Nephron (organoid): ENCODE results near the gene PGBD5.

Experiments used
- H3K27ac Mint-ChIP-seq, 3 experiments: 2 replicates each; pipeline ENCODE4 v1.8.0; 2020; ENCODE audit warnings: mixed read lengths in 3 of 3, mild to moderate bottlenecking in 2 of 3, moderate library complexity in 1 of 3
- H3K27me3 Mint-ChIP-seq: 2 replicates; pipeline ENCODE4 v1.8.0; 2021; ENCODE audit warnings: low read depth, mild to moderate bottlenecking, moderate library complexity, mixed read lengths
- H3K36me3 Mint-ChIP-seq: 2 replicates; pipeline ENCODE4 v1.8.0; 2020; ENCODE audit warnings: low read depth, mixed read lengths
- H3K4me1 Mint-ChIP-seq: 2 replicates; pipeline ENCODE4 v1.8.0; 2020; ENCODE audit warnings: mixed read lengths
- H3K4me3 Mint-ChIP-seq, 3 experiments: 2 replicates each; pipeline ENCODE4 v1.8.0; 2020; ENCODE audit warnings: mild to moderate bottlenecking in 3 of 3, mixed read lengths in 3 of 3, moderate library complexity in 2 of 3
- H3K9me3 Mint-ChIP-seq: 2 replicates; pipeline ENCODE4 v1.8.0; 2020; ENCODE audit warnings: mixed read lengths
- TF ChIP-seq, protein P1 (sequence below), 3 experiments: fragments of 200-600 bp; sonication (generic); IDR thresholded peaks; one replicate each; pipeline ENCODE4 v1.5.0; 2021; ENCODE audit warnings: antibody characterized with exemption in 3 of 3; ENCODE audit not compliant: unreplicated experiment in 3 of 3

Gene PGBD5

DNA sequence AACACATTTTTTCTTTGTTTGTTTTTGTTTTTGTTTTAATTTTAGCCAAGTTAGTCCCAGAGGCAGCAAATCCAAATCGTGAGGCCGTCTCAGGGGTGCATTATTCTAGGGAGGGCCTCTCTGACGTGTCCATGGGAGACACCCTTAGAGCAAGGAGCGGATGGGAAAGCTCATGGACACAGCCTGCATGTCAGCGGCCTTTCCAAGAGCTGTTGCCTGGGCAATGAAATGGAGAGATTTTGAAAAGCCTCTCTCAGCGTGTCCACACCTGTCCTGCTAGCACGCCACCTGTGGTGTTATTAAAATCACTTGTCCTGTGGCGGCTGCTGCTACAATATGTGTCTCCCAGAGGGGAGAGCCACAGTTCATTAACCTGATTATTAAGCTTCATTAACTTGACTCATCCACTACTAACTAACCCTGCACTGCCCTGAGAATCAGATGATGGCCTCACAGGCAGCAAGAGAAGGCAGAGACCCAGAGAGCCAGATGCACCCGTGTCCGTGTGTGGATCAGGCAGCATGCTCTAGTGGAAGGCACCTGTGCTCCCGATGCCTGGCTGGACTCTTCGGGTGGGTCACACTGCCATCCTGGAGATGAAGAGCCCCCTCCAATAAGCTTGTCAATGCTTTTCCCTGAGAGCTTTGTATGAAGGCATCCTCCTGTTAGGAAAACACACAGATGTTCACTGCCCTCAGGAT is 133.3 kb downstream of the PGBD5 start:
- Mint-ChIP-seq H3K4me3 (no peak overlapping the region), H3K9me3 (no peaks in the 10 kb centered on the region), H3K27me3 (peaks cover 65% of the 10 kb centered on the region), H3K36me3 (no peaks in the 10 kb centered on the region), H3K27ac (no peak overlapping the region), H3K4me1 (peaks cover 12% of the 10 kb centered on the region)
- TF ChIP-seq, protein P1, sequence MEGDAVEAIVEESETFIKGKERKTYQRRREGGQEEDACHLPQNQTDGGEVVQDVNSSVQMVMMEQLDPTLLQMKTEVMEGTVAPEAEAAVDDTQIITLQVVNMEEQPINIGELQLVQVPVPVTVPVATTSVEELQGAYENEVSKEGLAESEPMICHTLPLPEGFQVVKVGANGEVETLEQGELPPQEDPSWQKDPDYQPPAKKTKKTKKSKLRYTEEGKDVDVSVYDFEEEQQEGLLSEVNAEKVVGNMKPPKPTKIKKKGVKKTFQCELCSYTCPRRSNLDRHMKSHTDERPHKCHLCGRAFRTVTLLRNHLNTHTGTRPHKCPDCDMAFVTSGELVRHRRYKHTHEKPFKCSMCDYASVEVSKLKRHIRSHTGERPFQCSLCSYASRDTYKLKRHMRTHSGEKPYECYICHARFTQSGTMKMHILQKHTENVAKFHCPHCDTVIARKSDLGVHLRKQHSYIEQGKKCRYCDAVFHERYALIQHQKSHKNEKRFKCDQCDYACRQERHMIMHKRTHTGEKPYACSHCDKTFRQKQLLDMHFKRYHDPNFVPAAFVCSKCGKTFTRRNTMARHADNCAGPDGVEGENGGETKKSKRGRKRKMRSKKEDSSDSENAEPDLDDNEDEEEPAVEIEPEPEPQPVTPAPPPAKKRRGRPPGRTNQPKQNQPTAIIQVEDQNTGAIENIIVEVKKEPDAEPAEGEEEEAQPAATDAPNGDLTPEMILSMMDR (IDR thresholded peaks at IDR 0.05; ENCODE audit: unreplicated experiment in 3 of 3): no peak

DNA sequence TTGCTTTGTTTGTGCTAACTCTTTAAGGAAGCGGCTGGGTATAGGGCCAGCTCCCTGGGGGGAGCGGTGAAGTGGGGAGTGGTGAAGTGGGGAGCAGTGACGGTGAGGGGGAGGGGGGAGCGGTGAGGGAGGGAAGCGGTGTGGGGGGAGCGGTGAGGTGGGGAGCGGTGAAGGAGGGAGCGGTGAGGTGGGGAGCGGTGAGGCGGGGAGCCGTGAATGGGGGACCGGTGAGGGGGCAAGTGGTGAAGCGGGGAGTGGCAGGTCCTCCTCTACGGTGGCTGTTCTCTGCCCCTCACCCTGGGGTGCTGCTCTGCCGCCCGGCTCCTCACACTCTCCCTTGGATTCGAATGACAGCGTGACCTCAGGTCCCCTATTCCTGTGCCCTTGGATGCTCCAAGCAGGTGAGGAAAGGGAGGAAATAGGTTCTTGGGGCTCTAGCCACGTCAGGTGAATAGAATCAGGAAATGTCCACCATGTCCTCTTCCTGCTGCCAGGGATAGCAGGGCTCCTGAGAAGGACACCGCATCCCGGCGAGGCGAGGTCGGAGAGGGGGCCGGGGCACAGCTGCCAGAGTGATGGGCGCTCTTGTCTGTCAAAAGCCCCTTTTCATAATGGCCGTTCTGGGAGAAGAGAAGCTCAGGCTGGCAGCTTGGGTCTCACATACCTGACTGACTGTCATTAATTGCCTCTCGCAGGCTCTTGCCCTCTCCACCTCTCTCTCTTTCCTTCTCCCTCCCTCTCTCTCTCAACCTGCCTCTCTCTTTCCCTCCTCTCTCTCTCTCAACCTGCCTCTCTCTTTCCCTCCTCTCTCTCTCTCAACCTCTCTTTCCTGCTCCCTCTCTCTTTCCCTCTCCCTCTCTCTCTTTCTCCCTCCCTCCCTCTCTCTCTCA is 134.2 kb downstream of the PGBD5 start:
- Mint-ChIP-seq H3K9me3 (no peaks in the 10 kb centered on the region), H3K4me1 (peaks cover 12% of the 10 kb centered on the region), H3K36me3 (no peaks in the 10 kb centered on the region), H3K4me3 (no peak overlapping the region), H3K27me3 (peaks cover 69% of the 10 kb centered on the region), H3K27ac (no peak overlapping the region)
- TF ChIP-seq, protein P1 (IDR thresholded peaks at IDR 0.05; ENCODE audit: unreplicated experiment in 3 of 3): no peak

DNA sequence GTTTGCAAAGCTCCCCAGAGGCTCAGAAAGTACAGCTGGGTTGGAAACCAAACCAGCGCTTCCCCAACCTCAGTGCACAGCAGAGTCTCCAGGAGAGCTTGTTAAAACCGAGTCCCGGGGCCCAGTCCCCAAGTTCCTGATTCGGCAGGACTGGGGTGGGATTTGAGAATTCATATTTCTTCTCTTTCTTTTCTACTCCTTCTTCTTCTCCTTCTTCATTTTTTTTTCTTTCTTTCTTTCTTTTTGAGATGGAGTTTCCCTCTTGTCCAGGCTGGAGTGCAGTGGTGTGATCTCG is 136.8 kb downstream of the PGBD5 start:
- Mint-ChIP-seq H3K4me1 (peaks cover 12% of the 10 kb centered on the region), H3K9me3 (no peaks in the 10 kb centered on the region), H3K27ac (no peak overlapping the region), H3K4me3 (no peak overlapping the region), H3K27me3 (peaks cover 60% of the 10 kb centered on the region), H3K36me3 (peaks cover 6% of the 10 kb centered on the region)
- TF ChIP-seq, protein P1 (IDR thresholded peaks at IDR 0.05; ENCODE audit: unreplicated experiment in 3 of 3): no peak

DNA sequence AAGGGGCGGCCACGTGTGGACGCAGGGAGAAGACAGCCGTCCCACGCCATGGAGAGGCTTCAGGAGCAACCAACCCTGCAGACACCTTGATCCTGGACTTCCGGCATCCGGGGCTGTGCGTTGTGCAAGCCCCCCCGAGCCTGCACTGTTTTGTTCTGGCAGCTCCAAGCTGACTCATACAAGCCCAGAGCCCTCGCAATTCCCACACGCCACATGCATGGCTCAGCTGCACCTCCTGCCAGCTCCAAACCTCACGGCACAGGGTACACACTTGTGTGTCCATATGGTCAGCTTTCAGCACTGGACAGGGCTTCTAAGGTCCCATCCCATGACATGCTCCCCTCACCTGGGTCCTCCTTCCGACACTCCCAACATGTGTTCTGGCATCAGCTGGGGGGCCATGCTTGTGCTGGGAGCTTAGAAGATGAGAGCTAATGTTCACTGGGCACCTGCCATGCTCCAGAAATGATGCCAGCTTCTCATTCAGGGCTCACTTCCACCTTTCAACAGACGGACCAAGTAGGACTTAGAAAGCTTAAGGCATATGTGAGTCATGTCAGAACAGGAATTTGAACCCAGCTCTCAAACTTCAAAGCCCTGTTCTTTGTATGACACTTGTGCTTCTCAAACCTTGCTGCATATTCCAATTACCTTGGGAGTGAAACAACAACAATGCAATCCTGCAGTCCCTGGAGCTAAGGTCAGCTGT is 137.3 kb downstream of the PGBD5 start:
- H3K9me3 Mint-ChIP-seq: no peaks in the 10 kb centered on the region
- H3K27ac Mint-ChIP-seq: no peak overlapping the region
- TF ChIP-seq, protein P1 (IDR thresholded peaks at IDR 0.05; ENCODE audit: unreplicated experiment in 3 of 3): no peak
- H3K36me3 Mint-ChIP-seq: peaks cover 11% of the 10 kb centered on the region
- H3K4me1 Mint-ChIP-seq: peaks cover 12% of the 10 kb centered on the region
- H3K27me3 Mint-ChIP-seq: peaks cover 55% of the 10 kb centered on the region
- H3K4me3 Mint-ChIP-seq: no peak overlapping the region

DNA sequence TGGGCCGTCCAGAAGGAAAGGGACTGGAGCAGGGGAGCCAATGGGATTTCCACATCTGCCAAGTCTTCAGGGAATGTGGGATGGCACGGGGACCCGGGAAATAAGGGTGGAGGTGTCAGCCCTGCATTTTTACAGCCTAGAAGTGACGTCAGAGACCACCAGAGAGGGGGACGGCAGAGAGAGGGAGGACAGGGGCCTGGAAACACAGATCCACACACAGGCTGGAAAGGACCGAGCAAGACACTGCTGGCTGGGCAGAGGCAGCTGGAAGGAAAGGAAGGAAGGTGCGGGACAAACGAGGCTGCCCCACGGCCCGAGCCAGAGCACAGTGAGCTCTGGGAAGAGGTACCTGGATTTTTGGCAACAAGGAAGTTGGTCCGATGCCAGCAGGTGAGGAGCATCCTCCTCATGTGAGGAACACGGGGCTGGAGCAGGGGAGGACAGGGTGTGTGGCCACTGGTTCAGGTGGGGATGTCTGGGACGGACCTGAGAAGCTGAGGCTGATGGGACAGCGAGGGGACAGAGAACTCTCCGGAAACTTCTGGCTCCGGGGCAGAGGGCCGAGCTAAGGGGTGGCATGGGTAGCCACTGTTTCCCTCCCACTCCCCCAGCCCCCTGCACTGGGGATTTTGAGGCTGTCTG is 138.3 kb downstream of the PGBD5 start:
- H3K4me1 Mint-ChIP-seq: peaks cover 8% of the 10 kb centered on the region
- H3K4me3 Mint-ChIP-seq: no peak overlapping the region
- peaks cover 47% of the 10 kb centered on the region for H3K27me3 Mint-ChIP-seq
- H3K9me3 Mint-ChIP-seq: no peaks in the 10 kb centered on the region
- TF ChIP-seq, protein P1 (IDR thresholded peaks at IDR 0.05; ENCODE audit: unreplicated experiment in 3 of 3): no peak
- no peak overlapping the region for H3K27ac Mint-ChIP-seq
- peaks cover 17% of the 10 kb centered on the region for H3K36me3 Mint-ChIP-seq
